Measurements from ENCODE around the gene IQSEC1. TPM values are rescaled to one million over a fixed set of nuclear protein-coding genes. Genes with fewer than 3 reads are reported as not detected.
A peak's percentile ranks its signal among the peaks of the same experiment; 100 is the strongest.

The IQSEC1 gene
- total RNA-seq, 3 donors from 2014 or later = 17.1 to 24.8 (median 19.4) TPM

- H3K4me3 Mint-ChIP-seq = no peak overlapping the region
Measured at GRCh38 chr3:13071695-13072094, 1.5 kb downstream of the IQSEC1 start.

GRCh38 chr3:13070391-13071070 is 2.7 kb downstream of the IQSEC1 start:
- Mint-ChIP-seq H3K9me3 (no peaks in the 10 kb centered on the region), H3K36me3 (ENCODE audit: insufficient read depth) (no peaks in the 10 kb centered on the region), H3K4me3 (no peak overlapping the region), H3K27me3 (ENCODE audit: low read depth) (peaks cover 22% of the 10 kb centered on the region), H3K4me1 (ENCODE audit: low read depth) (peaks cover 44% of the 10 kb centered on the region)
- ATAC-seq = no peak
- DNase-seq = no peak

More at GRCh38 chr3:13071695-13072094, 1.5 kb downstream of the IQSEC1 start:
- Mint-ChIP-seq H3K36me3 (ENCODE audit: insufficient read depth) (no peaks in the 10 kb centered on the region), H3K27me3 (ENCODE audit: low read depth) (peaks cover 24% of the 10 kb centered on the region), H3K9me3 (no peaks in the 10 kb centered on the region), H3K4me1 (ENCODE audit: low read depth) (peaks cover 37% of the 10 kb centered on the region)
- DNase-seq = no peak
- ATAC-seq = no peak

- Mint-ChIP-seq H3K27me3 (ENCODE audit: low read depth) (peaks cover 12% of the 10 kb centered on the region), H3K4me3 (no peak overlapping the region), H3K9me3 (no peaks in the 10 kb centered on the region), H3K36me3 (ENCODE audit: insufficient read depth) (no peaks in the 10 kb centered on the region), H3K4me1 (ENCODE audit: low read depth) (peaks cover 48% of the 10 kb centered on the region)
- no peak for DNase-seq
- peak; percentile 52 to 64 for ATAC-seq
Measured at GRCh38 chr3:13069495-13069894, 3.7 kb downstream of the IQSEC1 start.

- no peak for DNase-seq
- H3K9me3 Mint-ChIP-seq = no peaks in the 10 kb centered on the region
- H3K4me1 Mint-ChIP-seq (ENCODE audit: low read depth) = peaks cover 42% of the 10 kb centered on the region
- H3K4me3 Mint-ChIP-seq = no peak overlapping the region
- peaks cover 2% of the 10 kb centered on the region for H3K27me3 Mint-ChIP-seq (ENCODE audit: low read depth)
- H3K36me3 Mint-ChIP-seq (ENCODE audit: insufficient read depth) = no peaks in the 10 kb centered on the region
- ATAC-seq = no peak
Measured at GRCh38 chr3:13068269-13069010, 4.8 kb downstream of the IQSEC1 start.

- H3K36me3 Mint-ChIP-seq (ENCODE audit: insufficient read depth) = no peaks in the 10 kb centered on the region
- H3K9me3 Mint-ChIP-seq = no peaks in the 10 kb centered on the region
- ATAC-seq (no peak), DNase-seq (no peak)
- no peak overlapping the region for H3K4me3 Mint-ChIP-seq
- peaks cover under 1% of the 10 kb centered on the region for H3K27me3 Mint-ChIP-seq (ENCODE audit: low read depth)
- H3K4me1 Mint-ChIP-seq (ENCODE audit: low read depth) = peaks cover 40% of the 10 kb centered on the region
Measured at GRCh38 chr3:13067778-13068177, 5.5 kb downstream of the IQSEC1 start.

- no peaks in the 10 kb centered on the region for H3K36me3 Mint-ChIP-seq (ENCODE audit: insufficient read depth)
- no peak overlapping the region for H3K4me3 Mint-ChIP-seq
- H3K4me1 Mint-ChIP-seq (ENCODE audit: low read depth) = peaks cover 39% of the 10 kb centered on the region
- H3K27me3 Mint-ChIP-seq (ENCODE audit: low read depth) = no peaks in the 10 kb centered on the region
- DNase-seq = no peak
- no peak for ATAC-seq
- H3K9me3 Mint-ChIP-seq = no peaks in the 10 kb centered on the region
Measured at GRCh38 chr3:13066834-13067233, 6.4 kb downstream of the IQSEC1 start.

- ATAC-seq (no peak), DNase-seq (no peak)
- no peaks in the 10 kb centered on the region for H3K9me3 Mint-ChIP-seq
- no peaks in the 10 kb centered on the region for H3K27me3 Mint-ChIP-seq (ENCODE audit: low read depth)
- H3K36me3 Mint-ChIP-seq (ENCODE audit: insufficient read depth) = no peaks in the 10 kb centered on the region
- no peak overlapping the region for H3K4me3 Mint-ChIP-seq
- H3K4me1 Mint-ChIP-seq (ENCODE audit: low read depth) = peaks cover 39% of the 10 kb centered on the region
Measured at GRCh38 chr3:13066236-13066635, 7.0 kb downstream of the IQSEC1 start.

- Mint-ChIP-seq H3K36me3 (ENCODE audit: insufficient read depth) (no peaks in the 10 kb centered on the region), H3K9me3 (no peaks in the 10 kb centered on the region), H3K27me3 (ENCODE audit: low read depth) (no peaks in the 10 kb centered on the region), H3K4me3 (no peak overlapping the region), H3K4me1 (ENCODE audit: low read depth) (peaks cover 39% of the 10 kb centered on the region)
- no peak for DNase-seq
- no peak for ATAC-seq
Measured at GRCh38 chr3:13065727-13066126, 7.5 kb downstream of the IQSEC1 start.

GRCh38 chr3:13064964-13065363 is 8.3 kb downstream of the IQSEC1 start:
- no peak for ATAC-seq
- no peak overlapping the region for H3K4me3 Mint-ChIP-seq
- no peaks in the 10 kb centered on the region for H3K27me3 Mint-ChIP-seq (ENCODE audit: low read depth)

GRCh38 chr3:13064159-13064868 is 8.9 kb downstream of the IQSEC1 start:
- DNase-seq = no peak
- no peaks in the 10 kb centered on the region for H3K9me3 Mint-ChIP-seq
- H3K27me3 Mint-ChIP-seq (ENCODE audit: low read depth) = no peaks in the 10 kb centered on the region
- ATAC-seq = no peak
- peaks cover 25% of the 10 kb centered on the region for H3K4me1 Mint-ChIP-seq (ENCODE audit: low read depth)
- H3K4me3 Mint-ChIP-seq = no peak overlapping the region
- H3K36me3 Mint-ChIP-seq (ENCODE audit: insufficient read depth) = no peaks in the 10 kb centered on the region

More at GRCh38 chr3:13064964-13065363, 8.3 kb downstream of the IQSEC1 start:
- Mint-ChIP-seq H3K9me3 (no peaks in the 10 kb centered on the region), H3K36me3 (ENCODE audit: insufficient read depth) (no peaks in the 10 kb centered on the region), H3K4me1 (ENCODE audit: low read depth) (peaks cover 31% of the 10 kb centered on the region)
- no peak for DNase-seq

- no peak for ATAC-seq
- H3K27me3 Mint-ChIP-seq (ENCODE audit: low read depth) = no peaks in the 10 kb centered on the region
- peaks cover 14% of the 10 kb centered on the region for H3K4me1 Mint-ChIP-seq (ENCODE audit: low read depth)
- H3K9me3 Mint-ChIP-seq = no peaks in the 10 kb centered on the region
- no peak overlapping the region for H3K4me3 Mint-ChIP-seq
- no peaks in the 10 kb centered on the region for H3K36me3 Mint-ChIP-seq (ENCODE audit: insufficient read depth)
- DNase-seq = no peak
Measured at GRCh38 chr3:13063225-13063624, 10.0 kb downstream of the IQSEC1 start.

GRCh38 chr3:13062647-13063046 is 10.6 kb downstream of the IQSEC1 start:
- Mint-ChIP-seq H3K4me1 (ENCODE audit: low read depth) (peaks cover 13% of the 10 kb centered on the region), H3K27me3 (ENCODE audit: low read depth) (no peaks in the 10 kb centered on the region), H3K9me3 (no peaks in the 10 kb centered on the region), H3K36me3 (ENCODE audit: insufficient read depth) (no peaks in the 10 kb centered on the region), H3K4me3 (no peak overlapping the region)
- ATAC-seq (no peak), DNase-seq (no peak)

GRCh38 chr3:13060341-13060910 is 12.8 kb downstream of the IQSEC1 start:
- Mint-ChIP-seq H3K36me3 (ENCODE audit: insufficient read depth) (no peaks in the 10 kb centered on the region), H3K4me1 (ENCODE audit: low read depth) (peaks cover 3% of the 10 kb centered on the region), H3K4me3 (no peak overlapping the region), H3K9me3 (no peaks in the 10 kb centered on the region), H3K27me3 (ENCODE audit: low read depth) (no peaks in the 10 kb centered on the region)
- ATAC-seq (no peak), DNase-seq (no peak)

- no peak for DNase-seq
- no peak overlapping the region for H3K4me3 Mint-ChIP-seq
- H3K4me1 Mint-ChIP-seq (ENCODE audit: low read depth) = no peaks in the 10 kb centered on the region
- H3K27me3 Mint-ChIP-seq (ENCODE audit: low read depth) = no peaks in the 10 kb centered on the region
- ATAC-seq = no peak
- no peaks in the 10 kb centered on the region for H3K9me3 Mint-ChIP-seq
- no peaks in the 10 kb centered on the region for H3K36me3 Mint-ChIP-seq (ENCODE audit: insufficient read depth)
Measured at GRCh38 chr3:13058346-13059120, 14.7 kb downstream of the IQSEC1 start.
